ENCODE results near the gene ADPRHL1.
"Not testable (repeated sequence)": the region's sequence is repeated elsewhere in the genome, so short reads cannot be mapped to it uniquely, and the experiment has no call there.

Gene ADPRHL1

DNA sequence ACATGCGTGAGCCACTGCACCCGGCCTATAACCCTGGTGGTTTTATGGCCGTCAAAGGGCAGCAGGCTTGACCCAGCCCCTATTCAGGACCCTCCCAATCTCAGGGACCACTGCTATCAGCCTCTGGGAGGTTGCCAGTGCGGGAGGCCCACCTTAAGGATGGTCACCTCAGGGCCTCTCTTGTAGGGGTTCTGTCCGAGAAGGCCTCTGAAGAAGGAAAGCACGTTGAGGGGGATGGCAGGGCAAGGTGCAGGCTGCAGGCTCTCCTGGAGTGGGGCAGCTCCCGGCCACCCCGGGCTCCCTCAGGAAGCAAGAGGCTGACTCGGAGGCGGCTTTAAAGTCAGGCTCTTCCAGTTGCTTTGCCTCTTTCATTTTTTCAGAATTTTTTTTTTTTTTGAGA is 83.4 kb downstream of the ADPRHL1 start:
- Histone ChIP-seq H3K9me3 (ENCODE audit: control insufficient read depth in 1 of 2, low read length in 2 of 2) (no peaks in the 10 kb centered on the region), H3K4me3 (ENCODE audit: low read depth in 1 of 2, low read length in 2 of 2) (no peak overlapping the region), H3K36me3 (ENCODE audit: control insufficient read depth in 1 of 2, insufficient read depth in 2 of 2, low read length in 2 of 2) (no peaks in the 10 kb centered on the region), H3K27me3 (ENCODE audit: low read depth, low read length) (no peaks in the 10 kb centered on the region), H3K27ac (ENCODE audit: low read length) (no peak overlapping the region), H3K4me1 (ENCODE audit: control insufficient read depth in 1 of 2, insufficient read depth in 2 of 2, low read length in 2 of 2) (no peaks in the 10 kb centered on the region)

DNA sequence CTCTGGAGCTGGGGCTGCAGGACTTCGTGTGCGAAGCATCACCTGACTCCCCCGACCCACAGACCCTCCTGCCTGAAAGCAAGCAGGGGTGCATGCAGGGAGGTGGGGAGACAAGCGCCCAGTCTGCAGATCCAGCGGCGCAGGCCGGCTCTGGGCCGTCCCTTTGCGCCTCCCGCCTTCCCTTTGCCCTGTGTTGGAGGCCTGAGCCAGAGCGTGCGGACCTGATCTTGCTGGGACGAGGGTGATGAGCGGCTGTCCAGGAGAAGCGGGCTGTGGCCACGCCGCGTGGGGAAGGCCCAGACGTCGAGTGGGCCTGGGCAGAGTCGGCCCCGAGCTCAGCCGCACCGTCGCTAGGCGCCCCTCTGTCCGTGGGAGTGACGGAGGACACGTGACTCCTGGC is 84.1 kb downstream of the ADPRHL1 start:
- H3K9me3 ChIP-seq (ENCODE audit: control insufficient read depth in 1 of 2, low read length in 2 of 2): no peaks in the 10 kb centered on the region
- no peaks in the 10 kb centered on the region for H3K27me3 ChIP-seq (ENCODE audit: low read depth, low read length)
- no peaks in the 10 kb centered on the region for H3K36me3 ChIP-seq (ENCODE audit: control insufficient read depth in 1 of 2, insufficient read depth in 2 of 2, low read length in 2 of 2)
- H3K4me1 ChIP-seq (ENCODE audit: control insufficient read depth in 1 of 2, insufficient read depth in 2 of 2, low read length in 2 of 2): no peaks in the 10 kb centered on the region
- no peak overlapping the region for H3K27ac ChIP-seq (ENCODE audit: low read length)
- H3K4me3 ChIP-seq (ENCODE audit: low read depth in 1 of 2, low read length in 2 of 2): no peak overlapping the region

GRCh38 chr13:113368353-113368752 is 84.9 kb downstream of the ADPRHL1 start:
- not testable (repeated sequence) for H3K27ac ChIP-seq (ENCODE audit: low read length); H3K36me3 ChIP-seq (ENCODE audit: control insufficient read depth in 1 of 2, insufficient read depth in 2 of 2, low read length in 2 of 2); H3K9me3 ChIP-seq (ENCODE audit: control insufficient read depth in 1 of 2, low read length in 2 of 2); H3K4me3 ChIP-seq (ENCODE audit: low read depth in 1 of 2, low read length in 2 of 2); H3K27me3 ChIP-seq (ENCODE audit: low read depth, low read length); H3K4me1 ChIP-seq (ENCODE audit: control insufficient read depth in 1 of 2, insufficient read depth in 2 of 2, low read length in 2 of 2)

GRCh38 chr13:113367771-113368170 is 85.5 kb downstream of the ADPRHL1 start:
- Histone ChIP-seq H3K27me3 (ENCODE audit: low read depth, low read length) (no peaks in the 10 kb centered on the region), H3K27ac (ENCODE audit: low read length) (no peak overlapping the region), H3K36me3 (ENCODE audit: control insufficient read depth in 1 of 2, insufficient read depth in 2 of 2, low read length in 2 of 2) (no peaks in the 10 kb centered on the region), H3K4me1 (ENCODE audit: control insufficient read depth in 1 of 2, insufficient read depth in 2 of 2, low read length in 2 of 2) (no peaks in the 10 kb centered on the region), H3K9me3 (ENCODE audit: control insufficient read depth in 1 of 2, low read length in 2 of 2) (no peaks in the 10 kb centered on the region), H3K4me3 (ENCODE audit: low read depth in 1 of 2, low read length in 2 of 2) (no peak overlapping the region)

DNA sequence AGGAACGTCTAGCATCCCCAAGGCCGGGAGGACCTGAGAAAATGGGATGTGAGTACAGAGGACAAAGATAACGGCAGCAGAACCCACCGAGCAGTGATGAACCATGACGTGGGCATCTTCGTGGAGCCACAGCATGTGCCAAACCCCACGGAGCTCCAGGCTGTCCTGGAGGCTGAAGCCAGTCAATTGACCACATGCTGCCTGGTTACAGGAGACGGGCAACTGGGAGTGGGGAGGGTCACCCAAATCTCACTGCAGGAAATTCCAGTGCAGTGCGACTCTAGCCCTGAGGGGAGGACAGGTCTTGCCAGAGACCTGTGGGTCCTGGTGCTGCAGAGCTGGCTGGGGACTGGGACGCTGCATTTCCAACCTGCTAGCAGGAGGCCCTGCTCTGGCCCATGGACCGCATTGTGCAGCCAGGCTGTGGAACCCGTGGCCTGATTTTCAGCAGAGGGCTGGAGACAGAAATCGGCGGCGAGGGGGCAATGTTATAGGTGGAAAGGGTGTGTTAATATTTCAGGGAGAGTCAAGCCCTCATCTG is 86.2 kb downstream of the ADPRHL1 start:
- H3K27ac ChIP-seq (ENCODE audit: low read length): no peak overlapping the region
- H3K4me1 ChIP-seq (ENCODE audit: control insufficient read depth in 1 of 2, insufficient read depth in 2 of 2, low read length in 2 of 2): no peaks in the 10 kb centered on the region
- H3K4me3 ChIP-seq (ENCODE audit: low read depth in 1 of 2, low read length in 2 of 2): no peak overlapping the region
- no peaks in the 10 kb centered on the region for H3K36me3 ChIP-seq (ENCODE audit: control insufficient read depth in 1 of 2, insufficient read depth in 2 of 2, low read length in 2 of 2)
- no peaks in the 10 kb centered on the region for H3K9me3 ChIP-seq (ENCODE audit: control insufficient read depth in 1 of 2, low read length in 2 of 2)
- no peaks in the 10 kb centered on the region for H3K27me3 ChIP-seq (ENCODE audit: low read depth, low read length)

GRCh38 chr13:113365971-113366588 is 87.2 kb downstream of the ADPRHL1 start:
- no peaks in the 10 kb centered on the region for H3K27me3 ChIP-seq (ENCODE audit: low read depth, low read length)
- H3K36me3 ChIP-seq (ENCODE audit: control insufficient read depth in 1 of 2, insufficient read depth in 2 of 2, low read length in 2 of 2): no peaks in the 10 kb centered on the region
- no peak overlapping the region for H3K27ac ChIP-seq (ENCODE audit: low read length)
- H3K4me1 ChIP-seq (ENCODE audit: control insufficient read depth in 1 of 2, insufficient read depth in 2 of 2, low read length in 2 of 2): no peaks in the 10 kb centered on the region
- no peaks in the 10 kb centered on the region for H3K9me3 ChIP-seq (ENCODE audit: control insufficient read depth in 1 of 2, low read length in 2 of 2)
- no peak overlapping the region for H3K4me3 ChIP-seq (ENCODE audit: low read depth in 1 of 2, low read length in 2 of 2)

- Histone ChIP-seq H3K27ac (ENCODE audit: low read length) (no peak overlapping the region), H3K9me3 (ENCODE audit: control insufficient read depth in 1 of 2, low read length in 2 of 2) (no peaks in the 10 kb centered on the region), H3K4me1 (ENCODE audit: control insufficient read depth in 1 of 2, insufficient read depth in 2 of 2, low read length in 2 of 2) (no peaks in the 10 kb centered on the region), H3K4me3 (ENCODE audit: low read depth in 1 of 2, low read length in 2 of 2) (no peak overlapping the region), H3K27me3 (ENCODE audit: low read depth, low read length) (no peaks in the 10 kb centered on the region), H3K36me3 (ENCODE audit: control insufficient read depth in 1 of 2, insufficient read depth in 2 of 2, low read length in 2 of 2) (no peaks in the 10 kb centered on the region)
These were observed 87.7 kb downstream of the ADPRHL1 start for GRCh38 chr13:113365583-113365970.

GRCh38 chr13:113364901-113365582 is 88.2 kb downstream of the ADPRHL1 start:
- Histone ChIP-seq H3K4me3 (ENCODE audit: low read depth in 1 of 2, low read length in 2 of 2) (peak overlapping the region in 1 of 2 donors; percentile 54), H3K27ac (ENCODE audit: low read length) (no peak overlapping the region)

GRCh38 chr13:113364311-113364889 is 88.9 kb downstream of the ADPRHL1 start:
- H3K9me3 ChIP-seq (ENCODE audit: control insufficient read depth in 1 of 2, low read length in 2 of 2): no peaks in the 10 kb centered on the region
- H3K4me1 ChIP-seq (ENCODE audit: control insufficient read depth in 1 of 2, insufficient read depth in 2 of 2, low read length in 2 of 2): no peaks in the 10 kb centered on the region
- H3K4me3 ChIP-seq (ENCODE audit: low read depth in 1 of 2, low read length in 2 of 2): peak overlapping the region in 1 of 2 donors; percentile 54
- H3K27me3 ChIP-seq (ENCODE audit: low read depth, low read length): no peaks in the 10 kb centered on the region
- no peak overlapping the region for H3K27ac ChIP-seq (ENCODE audit: low read length)
- H3K36me3 ChIP-seq (ENCODE audit: control insufficient read depth in 1 of 2, insufficient read depth in 2 of 2, low read length in 2 of 2): no peaks in the 10 kb centered on the region

More at GRCh38 chr13:113364901-113365582, 88.2 kb downstream of the ADPRHL1 start:
- Histone ChIP-seq H3K27me3 (ENCODE audit: low read depth, low read length) (no peaks in the 10 kb centered on the region), H3K36me3 (ENCODE audit: control insufficient read depth in 1 of 2, insufficient read depth in 2 of 2, low read length in 2 of 2) (no peaks in the 10 kb centered on the region), H3K4me1 (ENCODE audit: control insufficient read depth in 1 of 2, insufficient read depth in 2 of 2, low read length in 2 of 2) (no peaks in the 10 kb centered on the region), H3K9me3 (ENCODE audit: control insufficient read depth in 1 of 2, low read length in 2 of 2) (no peaks in the 10 kb centered on the region)

DNA sequence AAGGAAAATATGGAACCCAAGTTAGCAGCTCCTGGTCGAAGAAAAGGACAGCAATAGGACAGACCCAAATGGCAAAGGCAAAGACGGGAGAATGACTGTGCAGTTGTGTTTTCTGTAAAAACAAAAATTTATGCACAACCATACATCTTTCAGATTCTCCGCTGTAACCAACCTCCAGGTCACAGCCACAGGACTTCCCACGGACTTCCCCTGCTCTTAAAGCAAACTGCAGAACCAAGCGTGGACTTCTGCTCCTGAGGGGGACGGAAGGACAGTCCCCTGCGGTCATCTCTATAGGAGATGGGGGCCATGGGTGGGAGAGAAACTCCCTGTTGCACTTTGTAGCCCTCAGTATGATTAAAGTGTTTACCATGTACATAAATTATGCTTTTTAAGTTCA is 91.9 kb downstream of the ADPRHL1 start:
- no peaks in the 10 kb centered on the region for H3K9me3 ChIP-seq (ENCODE audit: control insufficient read depth in 1 of 2, low read length in 2 of 2)
- no peaks in the 10 kb centered on the region for H3K27me3 ChIP-seq (ENCODE audit: low read depth, low read length)
- no peak overlapping the region for H3K27ac ChIP-seq (ENCODE audit: low read length)
- no peak overlapping the region for H3K4me3 ChIP-seq (ENCODE audit: low read depth in 1 of 2, low read length in 2 of 2)
- no peaks in the 10 kb centered on the region for H3K36me3 ChIP-seq (ENCODE audit: control insufficient read depth in 1 of 2, insufficient read depth in 2 of 2, low read length in 2 of 2)
- H3K4me1 ChIP-seq (ENCODE audit: control insufficient read depth in 1 of 2, insufficient read depth in 2 of 2, low read length in 2 of 2): no peaks in the 10 kb centered on the region

- no peaks in the 10 kb centered on the region for H3K27me3 ChIP-seq (ENCODE audit: low read depth, low read length)
- H3K27ac ChIP-seq (ENCODE audit: low read length): no peak overlapping the region
- H3K4me3 ChIP-seq (ENCODE audit: low read depth in 1 of 2, low read length in 2 of 2): no peak overlapping the region
- H3K9me3 ChIP-seq (ENCODE audit: control insufficient read depth in 1 of 2, low read length in 2 of 2): no peaks in the 10 kb centered on the region
- no peaks in the 10 kb centered on the region for H3K4me1 ChIP-seq (ENCODE audit: control insufficient read depth in 1 of 2, insufficient read depth in 2 of 2, low read length in 2 of 2)
- no peaks in the 10 kb centered on the region for H3K36me3 ChIP-seq (ENCODE audit: control insufficient read depth in 1 of 2, insufficient read depth in 2 of 2, low read length in 2 of 2)
These were observed 92.8 kb downstream of the ADPRHL1 start for GRCh38 chr13:113360446-113360845.
